ENCODE results near the gene KCNT2. TPM values are rescaled to one million over a fixed set of nuclear protein-coding genes. Genes with fewer than 3 reads are reported as not detected.

KCNT2 gene
- total RNA-seq, 1 experiment from 2014 or later, result 9.1 TPM

- Histone ChIP-seq H3K79me2 (ENCODE audit: insufficient read depth, low read length) (no peaks in the 10 kb centered on the region), H2BK5ac (ENCODE audit: insufficient read length, low read length) (no peak overlapping the region), H2BK12ac (ENCODE audit: insufficient read length, low read depth, low read length) (no peak overlapping the region), H3K23ac (ENCODE audit: insufficient read length, low read depth, low read length) (no peak overlapping the region), H3K23me2 (ENCODE audit: insufficient read length, low read depth, low read length, poor library complexity, severe bottlenecking) (no peaks in the 10 kb centered on the region), H3K18ac (ENCODE audit: insufficient read length, low read depth, low read length) (no peak overlapping the region), H3K79me1 (ENCODE audit: insufficient read depth, low read depth, low read length, poor library complexity, severe bottlenecking) (no peaks in the 10 kb centered on the region), H3K4me1 (ENCODE audit: insufficient read depth, low read length) (no peaks in the 10 kb centered on the region; the same call in 1 of the 2 replicates), H3K9ac (ENCODE audit: extremely low read depth, insufficient read length, low read length) (no peak overlapping the region), H3T11ph (ENCODE audit: low read length) (no peak overlapping the region), H3K9me3 (ENCODE audit: control insufficient read depth, low read depth, low read length) (no peaks in the 10 kb centered on the region), H2BK15ac (ENCODE audit: low read depth, low read length) (no peak overlapping the region), H4K91ac (ENCODE audit: insufficient read length, low read depth, low read length) (no peak overlapping the region), H3K4ac (ENCODE audit: low read depth, low read length) (no peak overlapping the region), H3K14ac (ENCODE audit: insufficient read depth, low read length) (no peak overlapping the region), H2BK120ac (ENCODE audit: low read depth, low read length, poor library complexity, severe bottlenecking) (no peak overlapping the region), H3K27ac (ENCODE audit: insufficient read length, low read depth, low read length) (no peak overlapping the region), H4K5ac (ENCODE audit: insufficient read length, low read depth, low read length) (no peak overlapping the region), H2BK20ac (ENCODE audit: low read depth, low read length, poor library complexity, severe bottlenecking) (no peak overlapping the region), H3K27me3 (ENCODE audit: insufficient read depth, low read length) (no peaks in the 10 kb centered on the region), H3K4me2 (ENCODE audit: insufficient read depth, insufficient read length, low read length) (no peak overlapping the region), H3K56ac (ENCODE audit: insufficient read length, low read depth, low read length) (no peak overlapping the region), H2AFZ (ENCODE audit: low read length) (no peak overlapping the region), H2AK5ac (ENCODE audit: insufficient read length, low read length) (no peak overlapping the region), H4K8ac (replicated peaks; ENCODE audit: insufficient read length, low read depth, low read length) (no peak overlapping the region), H4K20me1 (ENCODE audit: control insufficient read depth, insufficient read depth, insufficient read length) (no peaks in the 10 kb centered on the region)
- Mint-ChIP-seq H3K36me3 (ENCODE audit: insufficient read depth in 1 of 3, low read depth in 3 of 3) (no peaks in the 10 kb centered on the region; a peak in 1 of 7 replicates), H3K4me3 (no peak overlapping the region), H3K27me3 (ENCODE audit: low read depth) (no peaks in the 10 kb centered on the region), H3K27ac (peak overlapping the region in 2 of 3 experiments; percentile 30 to 32; a peak in 2 of 7 replicates), H3K4me1 (peaks cover 20 to 29% of the 10 kb centered on the region in 2 experiments), H3K9me3 (no peaks in the 10 kb centered on the region)
- TF ChIP-seq CTCF (conservative IDR thresholded peaks at IDR 0.05), result no peak
- WGBS (ENCODE audit: extremely low coverage, insufficient read length, low lambda C conversion rate), result no CpG with 5 or more reads among the region's 5 CpGs
- no peak for DNase-seq
These were observed 247.0 kb downstream of the KCNT2 start for GRCh38 chr1:196361112-196361714.

Data from H9 (cell line).